Stomach smooth muscle (tissue), 2 donors: Measurements from ENCODE around the gene GPR142.

ENCODE experiments used
- H3K27ac ChIP-seq: one replicate; pipeline ENCODE4 v1.7.0; 2013; ENCODE audit warnings: mild to moderate bottlenecking, low read length, inconsistent platforms
- H3K27me3 ChIP-seq, 2 donors: one replicate each; pipeline ENCODE4 v1.7.0; 2013; ENCODE audit warnings: low read length in 2 of 2; ENCODE audit not compliant: insufficient read depth in 2 of 2, control insufficient read depth in 1 of 2
- H3K36me3 ChIP-seq, 2 donors: one replicate each; pipeline ENCODE4 v1.7.0; 2013; ENCODE audit warnings: low read length in 2 of 2; ENCODE audit not compliant: control insufficient read depth in 2 of 2, insufficient read depth in 2 of 2
- H3K4me1 ChIP-seq: one replicate; pipeline ENCODE4 v1.7.0; 2013; ENCODE audit warnings: low read length; ENCODE audit not compliant: control insufficient read depth, insufficient read depth
- H3K4me3 ChIP-seq, 2 donors: one replicate each; pipeline ENCODE4 v1.7.0; 2013; ENCODE audit warnings: low read length in 2 of 2
- H3K9ac ChIP-seq, 2 donors: one replicate each; pipeline ENCODE4 v1.7.0; 2013; ENCODE audit warnings: low read length in 2 of 2, mild to moderate bottlenecking in 1 of 2
- H3K9me3 ChIP-seq, 2 donors: one replicate each; pipeline ENCODE4 v1.7.0; 2013; ENCODE audit warnings: low read length in 2 of 2; ENCODE audit not compliant: control insufficient read depth in 2 of 2
- donor health status: healthy.
- donor health status: Pancreatic carcinoma.

GPR142 gene

GRCh38 chr17:74369665-74370490 is 2.6 kb downstream of the GPR142 start:
- no peaks in the 10 kb centered on the region for H3K36me3 ChIP-seq
- peaks cover 8% of the 10 kb centered on the region for H3K4me1 ChIP-seq
- H3K27ac ChIP-seq, result no peak overlapping the region
- peaks cover 10 to 11% of the 10 kb centered on the region in 2 donors for H3K27me3 ChIP-seq
- no peaks in the 10 kb centered on the region for H3K9me3 ChIP-seq
- H3K4me3 ChIP-seq, result no peak overlapping the region
- no peak overlapping the region for H3K9ac ChIP-seq

GRCh38 chr17:74371653-74372147 is 4.4 kb downstream of the GPR142 start:
- peaks cover 8% of the 10 kb centered on the region for H3K4me1 ChIP-seq
- no peaks in the 10 kb centered on the region for H3K9me3 ChIP-seq
- peaks cover 10 to 11% of the 10 kb centered on the region in 2 donors for H3K27me3 ChIP-seq
- H3K9ac ChIP-seq, result no peak overlapping the region
- H3K36me3 ChIP-seq, result no peaks in the 10 kb centered on the region
- H3K27ac ChIP-seq, result no peak overlapping the region
- no peak overlapping the region for H3K4me3 ChIP-seq

GRCh38 chr17:74372426-74372825 is 5.1 kb downstream of the GPR142 start:
- no peaks in the 10 kb centered on the region for H3K36me3 ChIP-seq
- peaks cover 7 to 11% of the 10 kb centered on the region in 2 donors for H3K27me3 ChIP-seq
- no peaks in the 10 kb centered on the region for H3K9me3 ChIP-seq
- H3K4me3 ChIP-seq, result no peak overlapping the region
- H3K9ac ChIP-seq, result no peak overlapping the region
- H3K4me1 ChIP-seq, result peaks cover 8% of the 10 kb centered on the region
- H3K27ac ChIP-seq, result no peak overlapping the region

- Histone ChIP-seq H3K9ac (no peak overlapping the region), H3K36me3 (no peaks in the 10 kb centered on the region), H3K27ac (no peak overlapping the region)
Measured at GRCh38 chr17:74373838-74374606, 6.7 kb downstream of the GPR142 start.

GRCh38 chr17:74374858-74375257 is 7.6 kb downstream of the GPR142 start:
- peaks cover 12% of the 10 kb centered on the region for H3K4me1 ChIP-seq
- H3K27ac ChIP-seq, result no peak overlapping the region
- no peak overlapping the region for H3K9ac ChIP-seq
- no peak overlapping the region for H3K4me3 ChIP-seq
- peaks cover 0 to 5% of the 10 kb centered on the region in 2 donors for H3K27me3 ChIP-seq
- no peaks in the 10 kb centered on the region for H3K36me3 ChIP-seq
- no peaks in the 10 kb centered on the region for H3K9me3 ChIP-seq

More at GRCh38 chr17:74373838-74374606, 6.7 kb downstream of the GPR142 start:
- Histone ChIP-seq H3K4me3 (no peak overlapping the region), H3K9me3 (no peaks in the 10 kb centered on the region), H3K27me3 (peaks cover 0 to 5% of the 10 kb centered on the region in 2 donors), H3K4me1 (peaks cover 5% of the 10 kb centered on the region)

- no peaks in the 10 kb centered on the region for H3K27me3 ChIP-seq
- H3K4me3 ChIP-seq, result peak overlapping the region; percentile 55 to 64
- H3K4me1 ChIP-seq, result peaks cover 14% of the 10 kb centered on the region
- no peak overlapping the region for H3K27ac ChIP-seq
- peak overlapping the region; percentile 37 to 58 for H3K9ac ChIP-seq
- no peaks in the 10 kb centered on the region for H3K36me3 ChIP-seq
- H3K9me3 ChIP-seq, result no peaks in the 10 kb centered on the region
Measured at GRCh38 chr17:74379495-74380085, 12.3 kb downstream of the GPR142 start.

GRCh38 chr17:74380086-74380958 is 13.0 kb downstream of the GPR142 start:
- Histone ChIP-seq H3K36me3 (no peaks in the 10 kb centered on the region), H3K27ac (peak overlapping the region; percentile 37), H3K9ac (peak overlapping the region in 1 of 2 donors; percentile 58), H3K27me3 (no peaks in the 10 kb centered on the region), H3K9me3 (no peaks in the 10 kb centered on the region), H3K4me3 (peak overlapping the region; percentile 55 to 64), H3K4me1 (peaks cover 14% of the 10 kb centered on the region)

GRCh38 chr17:74380959-74381808 is 13.9 kb downstream of the GPR142 start:
- no peak overlapping the region for H3K9ac ChIP-seq
- H3K4me1 ChIP-seq, result peaks cover 14% of the 10 kb centered on the region
- H3K4me3 ChIP-seq, result no peak overlapping the region
- H3K27me3 ChIP-seq, result no peaks in the 10 kb centered on the region
- no peaks in the 10 kb centered on the region for H3K9me3 ChIP-seq
- no peak overlapping the region for H3K27ac ChIP-seq
- no peaks in the 10 kb centered on the region for H3K36me3 ChIP-seq

GRCh38 chr17:74383141-74383540 is 15.8 kb downstream of the GPR142 start:
- H3K4me3 ChIP-seq, result no peak overlapping the region
- no peaks in the 10 kb centered on the region for H3K36me3 ChIP-seq
- no peak overlapping the region for H3K9ac ChIP-seq
- no peak overlapping the region for H3K27ac ChIP-seq
- peaks cover 14% of the 10 kb centered on the region for H3K4me1 ChIP-seq
- no peaks in the 10 kb centered on the region for H3K27me3 ChIP-seq
- H3K9me3 ChIP-seq, result no peaks in the 10 kb centered on the region
